Measurements from ENCODE around the gene CD36. TPM values are rescaled to one million over a fixed set of nuclear protein-coding genes. Genes with fewer than 3 reads are reported as not detected.

The CD36 gene
- total and polyA plus RNA-seq, 2 of the 8 experiments (the other 6 are each of a cell fraction or from before 2014, with no cell fraction given): 0.33 to 0.60 TPM

DNA sequence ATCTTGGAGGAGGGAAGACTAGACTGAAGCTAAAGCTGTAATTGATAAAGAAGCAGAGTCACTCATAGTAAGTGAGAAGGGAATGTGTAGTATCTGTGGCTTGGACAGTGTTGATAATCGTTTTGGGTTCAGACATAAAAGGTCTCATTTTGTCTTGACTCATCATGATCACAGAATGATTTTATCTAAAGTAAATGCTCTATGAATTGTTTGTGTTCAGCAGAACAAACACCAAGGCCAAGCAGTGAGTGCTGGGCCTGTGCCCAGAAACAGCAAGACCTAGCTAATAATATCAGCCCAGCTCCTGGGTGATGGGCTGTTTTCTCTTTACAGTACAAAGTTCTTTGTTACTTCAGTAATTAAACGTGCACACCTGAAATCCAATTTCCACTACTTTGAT, 26.7 kb upstream of the CD36 start:
- H3K14ac ChIP-seq (ENCODE audit: insufficient read length): no peak overlapping the region
- WGBS, 2 experiments (ENCODE audit: extremely low coverage in 1 of 2, insufficient coverage in 1 of 2, insufficient read length in 1 of 2, insufficient replicate concordance in 2 of 2, low coverage in 1 of 2, low lambda C conversion rate in 2 of 2, missing lambda C conversion rate in 1 of 2): 76% methylated on average over 2 of the region's 2 CpGs; no CpG with 5 or more reads in 1 of the 2 experiments
- no peaks in the 10 kb centered on the region for H3K9me3 ChIP-seq (ENCODE audit: insufficient read depth in 2 of 2, low read depth in 1 of 2, low read length in 1 of 2)
- no peak overlapping the region for H3K27ac ChIP-seq (ENCODE audit: low read depth, low read length)
- no peak overlapping the region for H2AK5ac ChIP-seq (ENCODE audit: low read depth, low read length)
- no peak overlapping the region for H2BK120ac ChIP-seq (replicated peaks; ENCODE audit: low read depth, low read length)
- no peaks in the 10 kb centered on the region; a peak in 1 of 7 replicates for H3K4me1 ChIP-seq (replicated peaks in 1 of 4; ENCODE audit: control insufficient read depth in 3 of 4, insufficient read depth in 4 of 4, low read length in 3 of 4)
- H4K20me1 ChIP-seq (replicated peaks in 1 of 2; ENCODE audit: control insufficient read depth in 1 of 2, insufficient read depth in 2 of 2, low read length in 2 of 2): no peaks in the 10 kb centered on the region
- H3K4me3 ChIP-seq (ENCODE audit: extremely low read depth in 1 of 4, insufficient read depth in 2 of 4, low read depth in 3 of 4, low read length in 4 of 4): no peak overlapping the region
- H4K91ac ChIP-seq (replicated peaks; ENCODE audit: insufficient read length, low read length): no peak overlapping the region
- CTCF ChIA-PET (ENCODE audit: partially characterized antibody): interaction anchor here (0.6 kb wide), 1 partner anchor 635 kb away, joined by 3 read pairs; no protein-coding TSS in a partner anchor
- H3K79me2 ChIP-seq (ENCODE audit: control insufficient read depth in 1 of 2, insufficient read depth in 2 of 2, low read length in 2 of 2): no peaks in the 10 kb centered on the region
- H3K56ac ChIP-seq (replicated peaks; ENCODE audit: insufficient read length, low read depth, low read length): no peak overlapping the region
- H3K9ac ChIP-seq (replicated peaks in 1 of 4; ENCODE audit: extremely low read depth in 1 of 4, low read depth in 3 of 4, low read length in 3 of 4): no peak overlapping the region
- H3K27me3 ChIP-seq (replicated peaks in 1 of 4; ENCODE audit: control insufficient read depth in 3 of 4, extremely low read depth in 1 of 4, insufficient read depth in 3 of 4, low read length in 3 of 4): no peaks in the 10 kb centered on the region
- H3K4me2 ChIP-seq (ENCODE audit: insufficient read depth in 1 of 2, low read depth in 2 of 2, low read length in 2 of 2): no peak overlapping the region
- no peak overlapping the region for H2BK20ac ChIP-seq (ENCODE audit: low read length)
- H4K5ac ChIP-seq (ENCODE audit: insufficient read length, low read depth, low read length): no peak overlapping the region
- H3K23ac ChIP-seq (ENCODE audit: insufficient read length): no peak overlapping the region
- H2BK5ac ChIP-seq (ENCODE audit: low read depth, low read length): no peak overlapping the region
- no peaks in the 10 kb centered on the region for H3K36me3 ChIP-seq (ENCODE audit: control insufficient read depth in 2 of 4, insufficient read depth in 4 of 4, low read length in 3 of 4)
- no peak overlapping the region for H3K18ac ChIP-seq (ENCODE audit: extremely low read depth, low read length)
- H2AFZ ChIP-seq (ENCODE audit: low read length): no peak overlapping the region
- H2BK12ac ChIP-seq (ENCODE audit: low read depth, low read length): no peak overlapping the region
- no peak overlapping the region for H3K4ac ChIP-seq (replicated peaks; ENCODE audit: insufficient read length, low read depth, low read length)
- FAIRE-seq (no peak), DNase-seq (ENCODE audit: low read depth in 1 of 2, low spot score in 2 of 2) (no peak)
- H3K79me1 ChIP-seq (ENCODE audit: low read depth, low read length): no peaks in the 10 kb centered on the region
- TF ChIP-seq BCL11A (IDR thresholded peaks at IDR 0.05; ENCODE audit: low read depth in 2 of 2, low read length in 2 of 2) (no peak), SIX5 (IDR thresholded peaks at IDR 0.05; ENCODE audit: low read depth, low read length) (no peak), TAF7 (optimal IDR thresholded peaks at IDR 0.05; ENCODE audit: borderline replicate concordance, low read depth, low read length) (no peak), CBX5 (IDR thresholded peaks at IDR 0.05; ENCODE audit: low read depth, low read length) (no peak), CTBP2 (IDR thresholded peaks at IDR 0.05; ENCODE audit: borderline replicate concordance, insufficient read depth, insufficient read length, low read length) (no peak), SUZ12 (IDR thresholded peaks at IDR 0.05; ENCODE audit: low read length) (no peak), BRCA1 (IDR thresholded peaks at IDR 0.05; ENCODE audit: low read depth, low read length) (no peak), TBP (IDR thresholded peaks at IDR 0.05; ENCODE audit: low read depth, low read length) (no peak)
- TF ChIP-seq, protein P1, sequence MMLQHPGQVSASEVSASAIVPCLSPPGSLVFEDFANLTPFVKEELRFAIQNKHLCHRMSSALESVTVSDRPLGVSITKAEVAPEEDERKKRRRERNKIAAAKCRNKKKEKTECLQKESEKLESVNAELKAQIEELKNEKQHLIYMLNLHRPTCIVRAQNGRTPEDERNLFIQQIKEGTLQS (IDR thresholded peaks at IDR 0.05; ENCODE audit: insufficient read depth, low read depth, low read length): no peak
- no peaks in the 10 kb centered on the region for H3K23me2 ChIP-seq (ENCODE audit: low read depth, low read length)
- H2BK15ac ChIP-seq (ENCODE audit: low read length): no peak overlapping the region
- POLR2A ChIA-PET (ENCODE audit: partially characterized antibody): no interaction called here
- no peak overlapping the region for H4K8ac ChIP-seq (ENCODE audit: extremely low read depth, insufficient read depth, low read length)

Measured in H1 (cell line).